ENCODE data around the gene KRT84.

The KRT84 gene

DNA sequence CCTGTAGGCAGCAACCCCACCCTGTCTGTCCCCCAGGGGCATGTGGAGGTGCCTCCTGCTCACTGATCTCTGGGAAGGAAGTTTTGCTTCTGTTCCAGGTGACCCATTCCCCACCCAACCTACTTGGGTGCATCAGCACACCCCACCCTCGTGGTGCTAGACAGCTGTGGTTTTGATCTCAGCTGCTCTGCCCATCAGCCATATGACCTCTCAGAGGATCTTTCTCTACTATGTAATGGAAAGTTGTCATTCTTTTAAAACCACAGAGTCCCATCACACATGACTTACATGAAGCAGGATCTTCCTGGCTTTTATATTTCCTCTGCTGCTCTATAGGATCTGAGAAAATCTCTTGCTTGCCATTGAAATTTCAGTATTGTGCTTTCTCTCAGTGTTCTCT, 34.2 kb upstream of the KRT84 start:
- H3K27ac Mint-ChIP-seq: no peak overlapping the region
- H3K9me3 Mint-ChIP-seq: no peaks in the 10 kb centered on the region
- no peaks in the 10 kb centered on the region for H3K36me3 Mint-ChIP-seq (ENCODE audit: low read depth)
- H3K4me3 Mint-ChIP-seq: no peak overlapping the region
- no peak for DNase-seq
- peaks cover 33% of the 10 kb centered on the region for H3K4me1 Mint-ChIP-seq
- TF ChIP-seq, protein P1, sequence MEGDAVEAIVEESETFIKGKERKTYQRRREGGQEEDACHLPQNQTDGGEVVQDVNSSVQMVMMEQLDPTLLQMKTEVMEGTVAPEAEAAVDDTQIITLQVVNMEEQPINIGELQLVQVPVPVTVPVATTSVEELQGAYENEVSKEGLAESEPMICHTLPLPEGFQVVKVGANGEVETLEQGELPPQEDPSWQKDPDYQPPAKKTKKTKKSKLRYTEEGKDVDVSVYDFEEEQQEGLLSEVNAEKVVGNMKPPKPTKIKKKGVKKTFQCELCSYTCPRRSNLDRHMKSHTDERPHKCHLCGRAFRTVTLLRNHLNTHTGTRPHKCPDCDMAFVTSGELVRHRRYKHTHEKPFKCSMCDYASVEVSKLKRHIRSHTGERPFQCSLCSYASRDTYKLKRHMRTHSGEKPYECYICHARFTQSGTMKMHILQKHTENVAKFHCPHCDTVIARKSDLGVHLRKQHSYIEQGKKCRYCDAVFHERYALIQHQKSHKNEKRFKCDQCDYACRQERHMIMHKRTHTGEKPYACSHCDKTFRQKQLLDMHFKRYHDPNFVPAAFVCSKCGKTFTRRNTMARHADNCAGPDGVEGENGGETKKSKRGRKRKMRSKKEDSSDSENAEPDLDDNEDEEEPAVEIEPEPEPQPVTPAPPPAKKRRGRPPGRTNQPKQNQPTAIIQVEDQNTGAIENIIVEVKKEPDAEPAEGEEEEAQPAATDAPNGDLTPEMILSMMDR (IDR thresholded peaks at IDR 0.05): no peak
- peaks cover 7% of the 10 kb centered on the region for H3K27me3 Mint-ChIP-seq (ENCODE audit: low read depth, poor library complexity)

DNA sequence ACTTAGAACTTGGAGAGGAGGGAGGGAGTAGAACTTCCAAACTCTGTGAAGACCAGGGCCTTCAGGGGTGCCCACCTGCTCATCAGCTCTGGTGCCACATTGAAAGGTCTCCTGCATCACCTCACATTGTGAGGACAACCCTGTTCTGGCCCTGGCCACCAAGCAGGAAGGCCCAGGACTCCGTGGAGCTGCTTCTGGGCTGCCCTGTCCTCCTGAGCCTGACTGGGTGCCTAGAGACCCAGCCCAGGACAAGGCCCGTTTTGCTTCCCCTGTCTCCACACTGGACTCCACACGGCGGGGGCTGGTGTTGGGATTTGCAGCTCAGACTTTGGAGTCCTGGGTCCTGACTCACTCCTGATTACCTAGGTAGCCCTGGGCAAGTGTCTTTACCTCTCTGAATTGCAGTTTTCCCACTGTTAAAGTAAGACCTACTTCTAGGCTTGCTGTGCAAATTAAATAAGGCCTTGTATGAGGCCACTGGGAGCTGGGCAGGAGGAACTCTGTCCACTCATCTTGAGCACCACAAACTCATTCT, 33.2 kb upstream of the KRT84 start:
- no peak for DNase-seq
- no peaks in the 10 kb centered on the region for H3K36me3 Mint-ChIP-seq (ENCODE audit: low read depth)
- no peaks in the 10 kb centered on the region for H3K9me3 Mint-ChIP-seq
- H3K27me3 Mint-ChIP-seq (ENCODE audit: low read depth, poor library complexity): peaks cover 7% of the 10 kb centered on the region
- TF ChIP-seq, protein P1 (IDR thresholded peaks at IDR 0.05): no peak
- no peak overlapping the region for H3K4me3 Mint-ChIP-seq
- peaks cover 27% of the 10 kb centered on the region for H3K4me1 Mint-ChIP-seq
- no peak overlapping the region for H3K27ac Mint-ChIP-seq

DNA sequence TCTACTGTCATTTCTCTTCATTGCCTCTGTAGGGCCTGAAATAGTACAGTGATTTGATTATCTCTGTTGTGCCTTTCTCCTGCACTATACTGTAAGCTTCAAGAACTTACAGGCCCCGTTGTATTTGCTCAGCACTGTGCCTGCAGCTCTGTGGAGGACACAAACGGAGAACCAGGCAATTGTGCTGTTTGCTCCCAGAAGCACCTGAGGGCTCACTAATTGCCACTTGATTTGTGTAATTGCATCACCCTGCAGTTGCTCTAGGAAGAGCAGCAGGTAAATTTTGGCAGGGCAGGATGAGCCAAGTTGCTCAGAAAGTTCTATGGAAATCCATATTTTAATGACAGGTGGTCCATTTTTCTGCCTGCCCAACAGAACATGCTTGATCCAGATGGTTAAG, 32.3 kb upstream of the KRT84 start:
- no peaks in the 10 kb centered on the region for H3K36me3 Mint-ChIP-seq (ENCODE audit: low read depth)
- no peaks in the 10 kb centered on the region for H3K9me3 Mint-ChIP-seq
- H3K27ac Mint-ChIP-seq: no peak overlapping the region
- DNase-seq: no peak
- TF ChIP-seq, protein P1 (IDR thresholded peaks at IDR 0.05): no peak
- peaks cover 25% of the 10 kb centered on the region for H3K4me1 Mint-ChIP-seq
- peaks cover 4% of the 10 kb centered on the region for H3K27me3 Mint-ChIP-seq (ENCODE audit: low read depth, poor library complexity)
- no peak overlapping the region for H3K4me3 Mint-ChIP-seq

DNA sequence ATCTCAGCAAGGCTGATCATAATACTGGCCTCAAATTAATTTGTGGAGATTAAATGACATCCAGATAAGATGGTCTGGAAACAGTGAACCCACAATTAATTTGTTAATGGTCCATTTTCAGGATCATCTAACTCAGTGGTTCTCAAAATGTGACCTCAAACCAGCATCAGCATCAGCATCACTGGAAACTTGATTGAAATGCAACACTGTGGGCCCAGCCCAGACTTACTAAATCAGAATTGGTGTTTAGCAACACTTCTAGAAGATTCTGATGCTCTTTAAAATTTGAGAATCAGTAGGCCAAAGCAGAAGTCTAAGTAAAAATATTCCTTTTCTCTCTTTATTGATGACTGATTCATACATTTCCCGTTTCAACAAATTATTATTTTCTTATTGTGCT, 31.3 kb upstream of the KRT84 start:
- H3K27ac Mint-ChIP-seq: no peak overlapping the region
- TF ChIP-seq, protein P1 (IDR thresholded peaks at IDR 0.05): no peak
- H3K4me1 Mint-ChIP-seq: peaks cover 22% of the 10 kb centered on the region
- no peak overlapping the region for H3K4me3 Mint-ChIP-seq
- H3K36me3 Mint-ChIP-seq (ENCODE audit: low read depth): no peaks in the 10 kb centered on the region
- no peaks in the 10 kb centered on the region for H3K27me3 Mint-ChIP-seq (ENCODE audit: low read depth, poor library complexity)
- H3K9me3 Mint-ChIP-seq: no peaks in the 10 kb centered on the region
- no peak for DNase-seq

DNA sequence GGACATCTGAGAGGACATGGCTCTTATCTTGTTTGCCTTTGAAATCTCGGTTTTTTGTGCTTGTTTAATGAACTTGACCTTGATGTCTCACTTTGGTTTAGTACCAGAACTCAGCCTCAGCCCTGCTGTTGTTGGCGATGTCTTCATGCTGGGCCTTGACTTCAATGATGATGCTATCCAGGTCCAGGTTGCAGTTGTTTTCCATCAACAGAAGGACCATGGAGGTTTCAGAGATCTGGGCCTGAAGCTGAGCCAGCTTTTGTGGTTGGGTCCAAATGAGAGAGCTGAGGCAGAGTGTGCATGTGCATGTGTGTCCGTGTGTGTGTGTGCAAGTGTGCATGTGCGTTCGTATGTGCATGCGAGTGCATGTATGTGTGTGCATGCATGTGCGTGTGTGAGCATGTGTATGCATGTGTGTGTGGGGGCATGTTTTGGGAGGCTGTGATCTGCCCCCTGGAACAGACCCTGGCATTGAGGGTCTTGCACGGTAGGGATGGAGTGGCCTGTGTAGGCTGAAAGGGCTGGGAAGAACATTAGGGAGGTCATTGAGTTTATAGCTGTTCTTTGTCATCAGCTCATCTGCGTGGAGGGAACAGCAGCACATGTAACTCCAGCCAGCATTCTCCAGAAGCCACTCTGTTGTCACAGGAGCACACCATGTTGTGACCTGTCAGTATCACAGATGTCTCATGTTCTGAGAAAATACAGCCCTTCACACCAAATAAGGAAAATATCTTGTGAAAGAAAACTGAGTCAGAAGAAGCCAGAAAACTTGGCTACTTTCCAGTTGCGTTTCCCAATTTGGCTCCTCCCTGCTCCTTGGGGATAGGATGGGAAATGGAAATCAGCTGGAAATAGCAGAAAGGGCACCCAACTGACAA, 30.7 kb upstream of the KRT84 start:
- H3K27me3 Mint-ChIP-seq (ENCODE audit: low read depth, poor library complexity): no peaks in the 10 kb centered on the region
- no peaks in the 10 kb centered on the region for H3K36me3 Mint-ChIP-seq (ENCODE audit: low read depth)
- no peak overlapping the region for H3K4me3 Mint-ChIP-seq
- H3K27ac Mint-ChIP-seq: no peak overlapping the region
- peaks cover 1% of the 10 kb centered on the region for H3K9me3 Mint-ChIP-seq
- no peak for DNase-seq
- TF ChIP-seq, protein P1 (IDR thresholded peaks at IDR 0.05): no peak
- H3K4me1 Mint-ChIP-seq: peaks cover 22% of the 10 kb centered on the region

DNA sequence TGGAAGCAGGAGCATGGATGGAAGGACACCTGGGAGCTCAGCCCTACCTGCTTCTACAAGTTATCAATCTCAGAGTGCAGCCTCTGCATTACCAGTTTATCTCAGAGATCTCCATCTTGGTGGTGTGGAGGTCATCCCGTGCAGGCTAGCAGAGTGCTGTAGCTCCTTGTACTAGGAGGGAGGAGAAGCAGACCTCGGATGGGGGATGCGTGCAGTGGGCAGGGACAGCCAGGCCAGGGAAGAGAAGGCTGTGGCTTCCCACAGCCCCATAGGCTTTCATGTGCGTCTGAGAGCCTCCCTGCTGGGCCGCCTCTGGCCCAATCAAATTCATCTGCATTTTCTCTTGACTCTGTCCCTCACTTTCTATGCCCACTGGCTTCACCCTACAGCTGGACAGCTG, 29.5 kb upstream of the KRT84 start:
- H3K9me3 Mint-ChIP-seq: peaks cover 6% of the 10 kb centered on the region
- TF ChIP-seq, protein P1 (IDR thresholded peaks at IDR 0.05): no peak
- no peaks in the 10 kb centered on the region for H3K36me3 Mint-ChIP-seq (ENCODE audit: low read depth)
- H3K4me1 Mint-ChIP-seq: peaks cover 22% of the 10 kb centered on the region
- H3K27me3 Mint-ChIP-seq (ENCODE audit: low read depth, poor library complexity): no peaks in the 10 kb centered on the region
- no peak for DNase-seq
- H3K4me3 Mint-ChIP-seq: no peak overlapping the region
- H3K27ac Mint-ChIP-seq: no peak overlapping the region
